Parathyroid adenoma (tissue), 2 donors: Measurements from ENCODE around the gene SAG.

Experiments
- H2AFZ ChIP-seq: fragments of 300-600 bp; sonication (generic); one replicate; pipeline ENCODE4 v1.7.0; 2017; ENCODE audit warnings: antibody characterized with exemption, mild to moderate bottlenecking
- H3K27ac ChIP-seq: fragments of 300-600 bp; sonication (generic); one replicate; pipeline ENCODE4 v1.7.0; 2017
- H3K27me3 ChIP-seq: fragments of 300-600 bp; sonication (generic); one replicate; pipeline ENCODE4 v1.7.0; 2017; ENCODE audit warnings: low read length; ENCODE audit not compliant: control insufficient read depth, insufficient read depth
- H3K36me3 ChIP-seq: fragments of 300-600 bp; sonication (generic); one replicate; pipeline ENCODE4 v1.7.0; 2017; ENCODE audit warnings: low read length; ENCODE audit not compliant: control insufficient read depth, insufficient read depth
- H3K4me1 ChIP-seq: fragments of 300-600 bp; sonication (generic); one replicate; pipeline ENCODE4 v1.7.0; 2017; ENCODE audit warnings: control low read depth
- H3K4me2 ChIP-seq: fragments of 300-600 bp; sonication (generic); one replicate; pipeline ENCODE4 v1.7.0; 2017; ENCODE audit warnings: low read length
- H3K4me3 ChIP-seq: fragments of 300-600 bp; sonication (generic); one replicate; pipeline ENCODE4 v1.7.0; 2017; ENCODE audit warnings: low read depth, low read length
- H3K79me2 ChIP-seq: fragments of 300-600 bp; sonication (generic); one replicate; pipeline ENCODE4 v1.7.0; 2017; ENCODE audit warnings: control low read depth
- H3K9ac ChIP-seq: fragments of 300-600 bp; sonication (generic); one replicate; pipeline ENCODE4 v1.7.0; 2017; ENCODE audit warnings: mild to moderate bottlenecking
- H3K9me3 ChIP-seq: fragments of 300-600 bp; sonication (generic); one replicate; pipeline ENCODE4 v1.7.0; 2017; ENCODE audit warnings: low read length; ENCODE audit not compliant: control insufficient read depth
- TF ChIP-seq, protein P1 (sequence below): fragments of 300-600 bp; sonication (generic); IDR thresholded peaks from one replicate; pipeline ENCODE4 v1.7.0; 2017; ENCODE audit warnings: antibody characterized with exemption, mild to moderate bottlenecking
- donor health status: primary hyperparathyroidism.

Gene SAG

GRCh38 chr2:233356546-233357308 is 49.1 kb downstream of the SAG start:
- TF ChIP-seq, protein P1, sequence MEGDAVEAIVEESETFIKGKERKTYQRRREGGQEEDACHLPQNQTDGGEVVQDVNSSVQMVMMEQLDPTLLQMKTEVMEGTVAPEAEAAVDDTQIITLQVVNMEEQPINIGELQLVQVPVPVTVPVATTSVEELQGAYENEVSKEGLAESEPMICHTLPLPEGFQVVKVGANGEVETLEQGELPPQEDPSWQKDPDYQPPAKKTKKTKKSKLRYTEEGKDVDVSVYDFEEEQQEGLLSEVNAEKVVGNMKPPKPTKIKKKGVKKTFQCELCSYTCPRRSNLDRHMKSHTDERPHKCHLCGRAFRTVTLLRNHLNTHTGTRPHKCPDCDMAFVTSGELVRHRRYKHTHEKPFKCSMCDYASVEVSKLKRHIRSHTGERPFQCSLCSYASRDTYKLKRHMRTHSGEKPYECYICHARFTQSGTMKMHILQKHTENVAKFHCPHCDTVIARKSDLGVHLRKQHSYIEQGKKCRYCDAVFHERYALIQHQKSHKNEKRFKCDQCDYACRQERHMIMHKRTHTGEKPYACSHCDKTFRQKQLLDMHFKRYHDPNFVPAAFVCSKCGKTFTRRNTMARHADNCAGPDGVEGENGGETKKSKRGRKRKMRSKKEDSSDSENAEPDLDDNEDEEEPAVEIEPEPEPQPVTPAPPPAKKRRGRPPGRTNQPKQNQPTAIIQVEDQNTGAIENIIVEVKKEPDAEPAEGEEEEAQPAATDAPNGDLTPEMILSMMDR: no peak
- Histone ChIP-seq H2AFZ (no peak overlapping the region), H3K9me3 (no peaks in the 10 kb centered on the region), H3K4me2 (no peak overlapping the region), H3K4me3 (no peak overlapping the region), H3K27ac (no peak overlapping the region), H3K4me1 (peaks cover 20% of the 10 kb centered on the region), H3K9ac (no peak overlapping the region), H3K36me3 (no peaks in the 10 kb centered on the region), H3K79me2 (peaks cover 8% of the 10 kb centered on the region), H3K27me3 (no peaks in the 10 kb centered on the region)

- Histone ChIP-seq H3K4me1 (peaks cover 20% of the 10 kb centered on the region), H3K27ac (no peak overlapping the region), H3K4me3 (no peak overlapping the region), H3K36me3 (no peaks in the 10 kb centered on the region), H3K27me3 (no peaks in the 10 kb centered on the region), H3K9ac (no peak overlapping the region), H3K9me3 (no peaks in the 10 kb centered on the region), H2AFZ (no peak overlapping the region), H3K79me2 (peaks cover 8% of the 10 kb centered on the region), H3K4me2 (no peak overlapping the region)
- TF ChIP-seq, protein P1: no peak
Measured at GRCh38 chr2:233358335-233358734, 50.7 kb downstream of the SAG start.

GRCh38 chr2:233358947-233359346 is 51.3 kb downstream of the SAG start:
- peaks cover 15% of the 10 kb centered on the region for H3K4me1 ChIP-seq
- H3K36me3 ChIP-seq: no peaks in the 10 kb centered on the region
- no peak overlapping the region for H3K27ac ChIP-seq
- H3K27me3 ChIP-seq: no peaks in the 10 kb centered on the region
- TF ChIP-seq, protein P1: no peak
- no peak overlapping the region for H3K4me2 ChIP-seq
- no peak overlapping the region for H3K9ac ChIP-seq
- H2AFZ ChIP-seq: no peak overlapping the region
- peaks cover 7% of the 10 kb centered on the region for H3K79me2 ChIP-seq
- H3K4me3 ChIP-seq: no peak overlapping the region
- no peaks in the 10 kb centered on the region for H3K9me3 ChIP-seq

GRCh38 chr2:233359823-233360222 is 52.2 kb downstream of the SAG start:
- Histone ChIP-seq H3K4me1 (peaks cover 14% of the 10 kb centered on the region), H3K4me3 (no peak overlapping the region), H3K79me2 (peaks cover 6% of the 10 kb centered on the region), H3K9ac (no peak overlapping the region), H3K27ac (no peak overlapping the region), H3K36me3 (no peaks in the 10 kb centered on the region), H3K9me3 (no peaks in the 10 kb centered on the region), H3K27me3 (no peaks in the 10 kb centered on the region), H2AFZ (no peak overlapping the region), H3K4me2 (no peak overlapping the region)
- TF ChIP-seq, protein P1: no peak

- Histone ChIP-seq H3K27me3 (no peaks in the 10 kb centered on the region), H3K27ac (no peak overlapping the region), H3K36me3 (no peaks in the 10 kb centered on the region), H3K4me3 (no peak overlapping the region), H3K9ac (no peak overlapping the region), H2AFZ (no peak overlapping the region), H3K79me2 (peaks cover 2% of the 10 kb centered on the region), H3K4me2 (no peak overlapping the region), H3K9me3 (no peaks in the 10 kb centered on the region), H3K4me1 (peaks cover 7% of the 10 kb centered on the region)
- TF ChIP-seq, protein P1: no peak
Measured at GRCh38 chr2:233360771-233361176, 53.2 kb downstream of the SAG start.
